ENCODE data around the gene FTO.

Gene FTO

DNA sequence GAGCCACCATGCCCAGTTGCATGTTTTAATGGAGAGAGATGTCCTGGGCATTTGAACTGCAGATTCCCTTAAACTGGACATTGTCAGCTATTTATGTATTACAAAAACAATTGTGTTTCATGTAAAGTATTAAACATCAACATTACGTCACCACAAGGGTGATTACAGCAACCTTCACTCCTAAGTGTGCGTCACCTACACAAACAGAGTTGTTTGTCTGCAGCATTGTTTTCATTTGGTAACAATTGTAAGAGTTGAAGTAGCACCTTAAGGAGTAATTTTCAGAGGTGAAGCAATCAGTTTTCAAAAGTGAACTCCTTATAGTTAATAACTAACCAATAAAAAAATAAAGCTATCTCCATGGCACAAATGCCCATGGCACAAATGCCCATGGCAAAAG is 311.2 kb downstream of the FTO start:
- no peak for DNase-seq

DNA sequence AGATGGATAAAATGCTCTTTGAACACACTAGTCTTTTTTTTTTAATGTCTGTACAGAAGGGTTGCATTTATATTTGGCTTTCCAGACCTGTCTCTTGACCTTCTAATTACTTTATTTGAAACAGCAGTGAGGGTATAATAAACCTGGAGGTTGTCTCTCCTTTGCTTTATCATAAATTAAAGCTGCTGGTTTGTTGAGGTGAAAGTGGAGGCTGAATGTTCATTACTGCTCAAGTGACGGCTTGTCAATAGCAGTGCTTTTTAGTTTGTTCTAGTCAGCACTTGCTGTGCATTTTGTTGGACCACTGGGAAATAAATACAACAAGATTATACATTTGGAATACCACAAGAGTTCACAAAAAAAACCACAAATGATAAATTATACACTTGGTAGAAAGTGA is 318.4 kb downstream of the FTO start:
- no peak for DNase-seq

DNA sequence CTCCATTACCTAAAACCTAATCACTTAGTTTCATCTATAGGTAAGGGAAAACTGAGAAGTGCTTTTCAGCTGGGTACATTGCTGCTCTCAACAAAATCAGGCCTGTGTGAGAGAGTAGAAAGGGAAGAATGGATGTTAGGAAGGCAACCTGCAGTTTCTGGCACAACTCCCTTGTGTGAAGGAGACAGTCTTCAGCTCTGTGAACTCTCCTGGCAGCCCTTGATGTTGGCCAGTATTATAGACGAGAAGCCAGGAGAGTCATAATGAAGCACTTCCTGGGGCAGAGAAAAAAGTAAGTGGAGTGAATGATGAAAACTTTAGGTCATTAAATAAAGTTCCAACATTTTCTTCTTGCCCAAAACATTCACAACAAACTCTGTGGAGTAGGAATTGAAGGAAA is 322.5 kb downstream of the FTO start:
- peak in 2 of 14 donors; percentile 1 to 6 for DNase-seq

DNA sequence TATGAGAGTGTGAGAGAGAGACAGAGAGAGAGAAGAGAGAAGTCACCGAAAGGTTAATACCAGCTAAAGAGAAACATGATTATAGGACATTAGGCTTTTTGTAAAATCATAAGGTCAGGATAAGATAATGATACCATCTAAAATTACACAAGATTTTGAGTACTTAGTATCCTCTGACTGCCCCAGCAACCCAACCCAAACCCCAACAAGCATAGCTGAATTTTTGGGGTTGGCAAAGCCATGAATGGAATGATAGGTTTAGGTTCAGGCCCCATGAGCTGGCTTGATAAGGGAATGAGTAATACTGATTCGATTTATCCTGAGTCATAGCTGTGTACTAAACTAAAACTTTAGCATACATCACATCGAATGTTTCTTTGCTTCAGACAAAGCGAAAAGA is 323.1 kb downstream of the FTO start:
- no peak for DNase-seq

DNA sequence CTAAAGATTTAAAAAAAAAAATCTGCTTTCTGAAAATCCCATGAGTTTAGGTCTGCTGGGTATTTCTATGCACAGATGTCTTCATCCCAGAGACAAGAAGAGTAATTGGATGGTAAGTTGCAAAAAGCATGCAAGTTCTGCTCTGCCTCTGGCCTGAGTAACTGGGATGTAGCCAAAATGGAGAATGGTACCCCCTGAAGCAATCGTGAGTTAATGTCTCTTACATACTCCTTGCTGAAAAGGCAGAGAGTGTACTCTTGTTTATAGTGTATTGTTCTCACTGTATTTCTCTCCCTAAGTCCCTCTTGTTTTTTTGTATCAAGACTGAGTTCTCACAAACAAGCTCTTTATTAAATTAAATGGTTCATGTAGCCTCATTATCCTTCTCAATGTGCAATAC is 323.6 kb downstream of the FTO start:
- no peak for DNase-seq

DNA sequence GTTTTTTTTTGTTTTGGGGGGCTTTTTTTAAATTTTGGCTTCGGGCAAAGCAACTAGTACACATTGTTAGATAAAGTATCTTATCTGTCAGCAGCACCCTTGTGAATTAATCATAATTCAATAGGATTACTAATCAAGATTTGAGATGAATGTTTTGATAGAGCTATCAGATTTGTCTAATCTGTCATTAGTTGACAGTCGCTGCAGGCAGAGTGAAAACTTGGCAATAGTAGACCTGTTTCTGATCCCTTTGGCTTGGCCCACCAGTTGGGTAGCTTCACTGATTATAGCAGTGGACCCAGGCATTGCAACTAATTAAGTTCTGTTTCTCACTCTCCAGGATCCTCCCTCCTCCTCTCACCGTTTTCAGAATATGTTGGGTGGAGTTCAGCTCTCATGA is 324.0 kb downstream of the FTO start:
- no peak for DNase-seq

DNA sequence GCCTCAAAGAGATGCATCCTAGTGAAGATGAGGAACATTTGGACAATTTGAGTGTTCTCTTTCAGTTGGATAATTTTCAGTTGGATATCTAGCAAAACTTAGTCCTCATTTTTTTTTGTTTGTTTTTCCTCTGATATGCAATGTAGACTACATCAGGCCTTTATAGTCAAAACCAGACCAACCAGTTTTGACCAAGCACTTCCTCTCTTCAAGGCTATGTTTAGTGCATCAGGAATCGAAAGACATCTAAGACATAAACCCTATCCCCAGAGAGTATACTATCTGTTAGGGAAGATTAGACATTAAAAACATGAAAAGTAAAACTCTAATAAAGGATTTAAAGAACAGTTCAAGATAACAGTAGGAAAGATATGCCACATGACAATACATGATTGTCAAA is 326.5 kb downstream of the FTO start:
- no peak for DNase-seq

DNA sequence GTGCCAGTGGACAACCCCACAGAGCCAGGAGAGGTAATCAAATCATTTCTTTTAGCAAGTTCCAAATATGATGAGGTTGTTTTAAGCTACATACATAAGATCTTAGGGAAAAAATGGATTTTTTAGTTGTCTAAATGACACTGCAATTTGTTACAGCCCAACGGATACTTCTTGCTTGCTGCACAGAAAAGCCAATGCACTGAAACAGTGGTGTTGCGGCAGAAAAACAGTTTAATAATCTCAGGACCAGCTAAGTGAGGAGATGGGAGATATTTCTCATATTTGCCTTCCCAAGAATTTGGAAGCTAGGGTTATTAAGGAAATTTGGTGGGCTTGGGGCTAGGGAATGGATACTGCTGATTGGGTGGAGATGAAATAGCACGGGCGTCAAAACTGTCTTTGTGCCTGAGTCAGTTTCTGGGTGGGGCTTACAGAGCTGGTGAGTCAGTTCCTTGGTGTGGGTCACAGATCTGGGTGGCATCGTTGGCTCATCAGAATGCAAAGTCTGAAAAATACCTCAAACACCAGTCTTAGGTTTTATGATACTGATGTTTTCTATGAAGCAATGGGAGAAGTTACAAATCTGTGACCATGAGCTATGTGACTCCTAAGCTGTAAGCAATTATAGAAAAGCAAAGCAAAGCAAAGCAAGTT is 327.3 kb downstream of the FTO start:
- no peak for DNase-seq

DNA sequence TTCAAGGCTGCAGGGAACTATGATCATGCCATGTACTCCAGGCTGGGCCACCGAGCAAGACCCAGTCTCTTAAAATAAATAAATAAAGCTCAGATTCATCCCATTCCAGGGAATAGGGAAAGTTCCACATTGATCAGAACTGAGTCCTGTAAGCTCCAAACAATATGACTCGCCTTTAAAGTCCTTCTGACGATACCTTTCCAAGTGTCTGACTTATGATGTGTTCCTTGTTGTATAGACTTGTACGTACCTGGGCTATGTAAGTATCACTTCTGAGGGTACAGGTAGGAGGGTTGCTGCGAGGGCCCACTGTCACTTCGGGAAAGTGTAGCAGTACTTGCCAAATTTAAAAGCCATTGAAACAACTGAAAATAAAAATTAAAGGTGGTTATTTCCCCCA is 329.8 kb downstream of the FTO start:
- DNase-seq: no peak

DNA sequence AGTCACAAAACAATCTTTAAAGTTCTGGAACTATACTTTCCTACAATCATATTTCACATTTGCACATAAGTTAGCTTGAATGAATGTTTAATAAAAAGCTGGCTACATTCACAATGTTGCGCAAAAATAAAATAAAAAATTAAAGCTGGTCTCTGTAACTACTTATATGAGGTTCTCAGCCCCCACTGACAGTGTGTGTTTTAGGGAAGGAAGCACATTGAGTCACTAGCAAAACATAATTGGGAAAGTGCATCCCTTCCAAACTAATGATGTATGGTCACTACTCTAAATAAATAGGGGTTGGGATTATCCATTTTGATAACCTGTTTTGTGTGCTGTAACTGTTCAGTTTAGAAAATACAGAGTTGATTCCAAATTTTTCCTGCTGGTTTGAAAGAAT is 330.7 kb downstream of the FTO start:
- no peak for DNase-seq

DNA sequence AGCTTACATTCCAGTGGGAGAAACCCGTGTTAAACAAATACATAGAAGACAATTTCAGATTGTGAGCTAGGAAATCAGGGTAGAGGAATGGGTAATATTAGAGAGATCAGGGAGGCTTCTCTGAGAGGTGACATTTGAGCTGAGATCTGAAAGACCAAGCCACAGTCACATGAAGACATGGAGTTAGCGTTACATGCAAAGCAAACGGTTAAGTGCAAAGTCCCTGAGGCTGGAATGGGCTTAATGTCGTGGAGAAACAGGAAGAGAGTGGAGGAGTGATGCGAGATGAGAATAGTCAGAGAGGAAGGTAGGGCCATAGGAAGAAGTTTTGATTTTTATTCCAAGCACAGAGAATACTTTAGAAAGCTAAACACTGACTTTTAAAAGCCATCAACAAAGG is 336.5 kb downstream of the FTO start:
- no peak for DNase-seq

DNA sequence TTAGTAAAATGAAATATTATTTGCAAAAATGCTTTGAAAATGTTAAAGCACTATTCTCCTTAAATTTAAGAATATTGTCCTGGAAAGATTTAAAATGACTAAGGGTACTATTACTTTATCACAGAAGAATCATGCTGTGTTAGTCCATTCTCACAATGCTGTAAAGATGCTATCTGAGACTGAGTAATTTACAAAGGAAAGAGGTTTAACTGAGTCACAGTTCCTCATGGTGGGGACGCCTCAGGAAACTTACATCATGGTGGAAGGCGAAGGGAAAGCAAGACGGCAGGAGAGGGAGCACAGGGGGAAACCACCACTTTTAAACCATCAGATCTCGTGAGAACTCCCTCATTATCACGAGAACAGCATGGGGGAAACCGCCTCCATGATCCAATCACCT is 337.0 kb downstream of the FTO start:
- DNase-seq: no peak

DNA sequence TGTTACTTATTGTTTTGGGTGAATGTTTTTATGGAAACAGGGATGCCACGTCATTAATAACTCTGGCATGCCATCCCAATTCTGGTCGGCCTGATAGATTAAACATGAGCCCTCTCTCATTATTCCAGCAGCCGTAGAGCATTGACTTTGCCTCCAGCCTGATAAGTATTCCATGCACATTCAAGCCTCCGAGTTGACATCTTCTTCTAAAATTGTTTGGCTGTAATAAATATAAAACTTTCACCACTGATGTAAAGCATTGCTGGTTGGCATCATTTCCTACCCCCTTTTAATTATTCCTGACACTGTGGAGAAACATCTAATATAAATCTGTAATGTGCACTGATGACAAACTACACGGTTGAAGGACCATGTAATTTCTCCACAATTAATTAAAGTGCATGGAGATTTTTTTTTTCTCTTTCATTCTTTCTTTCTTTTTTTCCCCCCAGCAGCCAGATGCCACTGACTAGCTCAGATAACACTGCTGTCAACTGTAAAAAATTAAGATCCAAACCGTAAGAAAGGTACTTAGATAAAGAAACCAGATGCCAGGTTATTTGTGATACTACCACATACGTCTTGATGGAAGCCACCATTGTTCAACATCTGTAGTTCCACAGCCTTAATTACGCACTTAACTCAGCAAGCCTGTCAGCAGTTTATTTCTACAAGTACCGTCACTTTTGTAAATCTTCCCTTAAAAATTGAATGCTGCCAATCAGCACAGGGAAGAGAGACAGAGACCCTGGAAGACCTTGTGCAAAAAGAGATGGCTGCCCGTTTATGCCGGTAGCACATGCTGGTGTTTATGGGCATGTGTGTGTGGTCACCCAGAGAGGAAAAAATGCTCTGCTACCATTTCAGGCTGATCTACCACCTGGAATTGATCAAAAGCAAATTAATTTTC is 344.9 kb downstream of the FTO start:
- no peak for DNase-seq

DNA sequence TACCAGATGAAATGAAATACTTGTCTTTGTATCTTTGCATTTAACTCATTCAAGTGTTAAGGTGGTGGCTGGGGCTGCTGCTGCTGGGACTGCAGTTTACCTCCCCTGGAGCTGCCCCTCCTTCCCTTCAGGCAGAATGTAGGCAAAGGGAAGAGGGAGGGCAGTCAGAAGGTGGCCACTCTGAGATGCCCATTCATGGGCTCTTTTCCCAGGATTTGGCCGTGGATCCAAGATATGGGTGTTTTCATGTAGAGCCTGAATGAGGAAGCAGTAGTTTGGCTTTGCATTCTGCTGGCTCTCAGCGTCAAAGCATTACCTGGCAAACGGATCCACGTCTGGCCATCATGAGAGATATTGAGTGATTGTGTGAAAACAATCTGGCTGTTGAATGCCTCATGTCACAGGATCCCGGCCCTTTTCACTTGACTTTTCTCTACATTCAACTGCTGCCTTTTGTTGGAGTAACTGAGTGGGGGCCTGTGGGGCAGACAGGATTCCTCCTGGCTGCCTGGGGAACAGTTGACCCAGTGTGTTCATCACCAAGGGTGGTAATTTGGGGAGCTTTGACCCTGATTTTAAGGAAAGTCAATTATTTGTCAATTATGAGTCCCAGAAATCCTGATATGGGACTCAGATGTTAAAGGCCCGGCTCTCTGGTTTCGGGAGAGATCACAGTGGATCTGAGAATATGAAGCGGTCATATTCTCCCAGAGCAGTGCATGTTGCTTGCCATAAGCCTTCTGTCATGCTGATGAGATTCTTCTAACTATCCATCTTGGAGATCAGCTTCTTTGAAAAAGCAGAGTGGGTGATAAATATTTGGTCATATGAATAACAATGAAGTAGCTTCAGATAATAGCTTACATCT is 345.9 kb downstream of the FTO start:
- peak in 1 of 14 donors; percentile 6 for DNase-seq

DNA sequence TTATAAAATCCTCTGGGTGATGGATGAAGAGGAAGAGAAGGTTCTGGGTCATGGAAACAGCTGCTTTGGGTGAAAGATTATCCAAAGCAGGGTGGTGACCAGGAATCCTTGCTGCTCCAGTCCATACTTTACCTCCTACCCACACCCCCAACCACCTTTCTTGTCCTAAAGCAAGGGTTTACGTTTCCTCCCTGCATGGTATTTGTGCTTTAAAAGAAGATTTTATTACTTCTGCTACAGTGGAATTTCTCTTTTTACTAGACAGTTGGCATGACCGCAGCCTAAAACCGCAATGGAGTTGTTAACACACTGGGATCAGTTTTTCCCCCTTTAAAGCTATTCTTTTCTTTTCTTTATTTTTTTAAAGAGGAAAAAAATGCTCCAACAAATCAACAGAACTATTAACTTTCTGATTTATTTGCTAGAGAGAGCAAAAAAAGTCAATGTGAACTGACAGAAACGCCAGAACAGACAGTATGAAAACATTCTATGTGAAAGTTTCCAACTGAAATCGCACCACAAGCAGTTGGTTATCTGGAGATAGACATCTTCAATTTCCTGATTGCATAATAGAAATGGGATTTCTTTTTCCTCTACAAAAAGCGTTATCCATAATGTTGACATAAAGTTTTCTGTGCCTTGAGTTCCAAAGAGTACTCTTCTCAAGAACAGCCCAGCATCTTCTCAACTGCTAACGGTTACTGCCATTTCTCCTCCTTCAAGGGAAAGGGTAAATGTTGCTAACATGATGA is 346.7 kb downstream of the FTO start:
- no peak for DNase-seq

DNA sequence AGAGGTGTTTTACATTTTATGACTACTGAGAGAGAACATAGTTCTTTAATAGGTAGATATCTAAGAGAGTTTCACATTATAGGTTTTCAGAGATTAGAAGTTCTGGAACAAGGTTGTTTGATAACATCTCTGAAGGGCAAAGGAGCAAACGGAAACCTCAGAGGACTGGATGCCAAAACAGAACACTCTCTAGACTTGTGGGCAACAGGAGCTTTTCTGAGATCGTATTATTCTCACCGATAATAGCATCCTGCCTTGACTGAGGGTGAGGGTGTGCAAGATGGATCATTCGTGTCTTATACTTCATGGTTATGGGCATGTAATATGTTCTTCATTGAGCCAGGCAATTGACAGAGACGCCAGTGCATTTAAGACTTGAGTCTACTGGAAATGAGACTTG is 347.9 kb downstream of the FTO start:
- DNase-seq: no peak

DNA sequence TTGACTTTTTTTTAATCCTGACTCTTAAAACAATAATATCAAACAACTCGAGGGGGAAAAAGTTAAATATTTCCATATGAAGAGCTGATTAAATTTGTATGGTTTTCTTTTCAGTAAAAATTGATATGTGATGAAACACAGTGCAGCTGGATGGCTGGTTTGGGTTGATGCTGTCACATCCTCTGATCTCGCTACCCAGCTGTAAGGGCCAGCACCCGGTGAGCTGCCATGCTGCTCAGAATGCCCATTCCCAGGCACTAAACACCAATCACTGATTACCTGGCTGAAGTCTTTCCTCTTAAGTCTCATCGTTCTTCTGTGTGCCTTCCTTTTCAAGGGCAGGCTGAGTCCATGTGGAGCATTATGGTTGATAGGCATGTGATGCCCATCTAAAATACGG is 348.3 kb downstream of the FTO start:
- no peak for DNase-seq

DNA sequence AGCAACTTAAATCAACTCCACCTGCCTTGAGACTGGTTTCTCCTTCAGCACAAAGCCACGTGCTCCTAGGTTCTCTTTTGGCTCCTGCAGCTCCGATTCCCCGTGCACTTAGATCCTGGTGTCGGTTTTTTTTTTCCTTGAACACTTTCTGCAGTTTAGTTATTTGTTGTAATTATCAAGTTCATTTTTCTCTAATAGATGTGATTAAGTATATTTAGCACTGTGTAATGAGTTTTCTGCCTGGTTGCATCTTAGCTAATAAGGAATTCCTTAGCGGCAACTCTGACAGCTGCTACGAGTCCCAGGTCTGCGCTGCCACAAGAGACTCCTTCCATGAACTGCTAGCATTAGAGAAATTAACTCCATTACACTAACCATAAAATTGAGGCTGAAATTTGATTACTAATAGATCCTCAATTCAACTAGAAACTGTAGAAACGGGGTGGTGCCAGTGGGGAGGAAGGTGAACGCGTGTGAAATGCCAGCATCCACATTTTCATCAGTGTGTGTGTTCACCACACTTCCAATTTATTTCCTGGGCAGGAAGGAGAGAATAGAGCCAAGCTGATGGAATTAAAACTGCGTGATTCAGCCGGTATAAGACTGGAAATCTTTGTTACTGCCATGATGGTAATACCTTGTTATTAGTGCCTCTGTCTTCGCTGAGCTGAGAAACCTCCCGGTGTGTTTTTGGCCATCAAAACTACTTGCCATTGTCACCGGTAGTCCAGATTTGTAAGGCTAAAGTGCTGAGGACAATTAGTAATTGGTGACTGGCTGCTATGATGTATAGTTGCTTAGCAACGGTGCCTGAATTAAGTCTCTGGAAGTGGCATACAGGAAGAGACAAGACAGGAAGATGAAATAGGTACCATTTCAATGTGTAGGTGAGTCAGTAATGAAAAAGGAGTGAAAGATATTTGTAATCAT is 350.2 kb downstream of the FTO start:
- DNase-seq: no peak

DNA sequence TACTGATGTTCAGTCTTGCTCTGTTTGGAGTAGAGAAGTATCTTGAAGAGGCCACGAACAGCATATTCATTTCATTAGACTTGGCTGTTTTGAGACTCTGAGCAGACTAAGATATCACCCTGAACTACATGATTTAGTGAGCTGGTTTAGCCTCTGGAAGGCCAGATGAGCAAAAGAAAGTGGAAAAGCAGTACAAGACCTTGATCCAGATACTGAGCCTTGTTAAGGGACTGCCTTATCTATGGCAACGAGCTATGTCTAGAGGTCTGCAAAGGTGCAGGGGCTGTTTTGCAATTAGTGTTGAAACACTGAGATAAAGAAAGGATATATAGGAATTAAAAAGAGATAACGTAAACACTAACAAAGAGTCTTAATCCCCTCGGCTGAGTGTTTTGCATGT is 351.2 kb downstream of the FTO start:
- no peak for DNase-seq

DNA sequence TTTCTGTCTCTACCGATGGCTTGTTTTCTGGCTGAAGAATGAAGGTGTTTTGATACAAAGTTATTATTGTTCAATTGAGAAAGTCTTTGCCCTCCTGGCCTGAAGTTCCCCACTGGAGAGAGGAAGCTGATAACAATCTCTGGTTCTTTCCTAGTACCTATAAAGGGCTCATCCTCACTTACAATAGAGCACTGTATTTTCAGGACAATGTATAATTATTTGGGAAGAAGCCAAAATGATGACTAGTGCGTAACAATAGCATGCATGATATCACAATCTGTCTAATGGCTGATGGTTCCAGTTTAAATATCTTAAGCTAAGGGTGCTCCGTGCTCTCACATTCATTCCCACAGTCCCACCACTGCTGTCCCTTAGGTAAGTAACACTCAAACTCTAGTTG is 351.9 kb downstream of the FTO start:
- no peak for DNase-seq

DNA sequence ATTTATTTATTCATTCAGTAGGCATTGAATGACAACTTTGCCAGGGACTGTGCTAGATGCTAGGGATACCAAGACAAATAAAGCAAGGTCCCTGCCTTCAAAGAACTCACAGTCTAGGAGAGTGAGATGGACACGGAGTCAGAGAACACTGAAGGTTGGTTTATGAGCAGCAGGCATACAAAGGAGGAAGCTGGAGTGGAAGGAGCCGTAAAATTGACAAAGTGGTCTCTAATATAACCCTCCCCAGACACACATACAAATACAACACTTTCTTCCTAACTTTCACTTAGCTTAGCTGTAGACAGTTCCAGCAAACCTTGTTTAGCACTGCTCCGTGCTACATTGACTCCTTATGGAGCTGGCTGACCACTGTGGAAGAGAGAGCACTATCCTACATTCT is 353.0 kb downstream of the FTO start:
- DNase-seq: no peak

Data from C1 segment of cervical spinal cord (tissue), 14 donors.